Calu3 (cell line): ENCODE data around the gene ITPK1. TPM values are rescaled to one million over a fixed set of nuclear protein-coding genes. Genes with fewer than 3 reads are reported as not detected.

ENCODE experiments used
- BruUV-seq: library from RNA; stranded (reverse); fragments of 400-500 nt; replicated peaks from 2 replicates; lab custom pipeline; 2021; lab: Mats Ljungman, UMichigan
- CTCF ChIA-PET: fragments of 300-600 bp; sonication (Branson Sonifier 250); formaldehyde crosslinking; loops from one replicate; lab custom pipeline; 2022; ENCODE audit warnings: antibody characterized with exemption; lab: Charles Lee
- DNase-seq: peaks from one replicate; pipeline ENCODE4 v3.0.0; 2022
- H3K27ac Mint-ChIP-seq: one replicate; pipeline ENCODE4 v1.8.0; 2022; ENCODE audit warnings: mixed read lengths; ENCODE audit not compliant: unreplicated experiment
- H3K27me3 Mint-ChIP-seq: one replicate; pipeline ENCODE4 v1.8.0; 2022; ENCODE audit warnings: mixed read lengths; ENCODE audit not compliant: unreplicated experiment
- H3K36me3 Mint-ChIP-seq: one replicate; pipeline ENCODE4 v1.8.0; 2022; ENCODE audit warnings: mild to moderate bottlenecking, moderate library complexity, mixed read lengths; ENCODE audit not compliant: insufficient read depth, unreplicated experiment
- H3K4me1 Mint-ChIP-seq: one replicate; pipeline ENCODE4 v1.8.0; 2022; ENCODE audit warnings: mild to moderate bottlenecking, low read depth, mixed read lengths; ENCODE audit not compliant: unreplicated experiment
- H3K4me3 Mint-ChIP-seq: one replicate; pipeline ENCODE4 v1.8.0; 2022; ENCODE audit warnings: mild to moderate bottlenecking, low read depth, moderate library complexity, mixed read lengths; ENCODE audit not compliant: unreplicated experiment
- H3K9me3 Mint-ChIP-seq: one replicate; pipeline ENCODE4 v1.8.0; 2022; ENCODE audit warnings: low read depth, mixed read lengths; ENCODE audit not compliant: unreplicated experiment
- intact Hi-C: fragments of 100-400 bp; cut with micrococcal nuclease; formaldehyde crosslinking; loops from one replicate; pipeline ENCODE4 v1.10.0; 2022; ENCODE audit not compliant: unreplicated experiment
- total RNA-seq: library from RNA; stranded (reverse); gene quantifications from 2 replicates; pipeline ENCODE4 v1.2.3, GENCODE V29; 2022
- TF ChIP-seq, protein P1 (sequence below): fragments of 200-600 bp; IDR thresholded peaks from one replicate; pipeline ENCODE4 v1.8.0; 2022; ENCODE audit warnings: antibody characterized with exemption; ENCODE audit not compliant: unreplicated experiment

ITPK1 gene
- total RNA-seq, 1 experiment from 2014 or later, result 94.3 TPM

DNA sequence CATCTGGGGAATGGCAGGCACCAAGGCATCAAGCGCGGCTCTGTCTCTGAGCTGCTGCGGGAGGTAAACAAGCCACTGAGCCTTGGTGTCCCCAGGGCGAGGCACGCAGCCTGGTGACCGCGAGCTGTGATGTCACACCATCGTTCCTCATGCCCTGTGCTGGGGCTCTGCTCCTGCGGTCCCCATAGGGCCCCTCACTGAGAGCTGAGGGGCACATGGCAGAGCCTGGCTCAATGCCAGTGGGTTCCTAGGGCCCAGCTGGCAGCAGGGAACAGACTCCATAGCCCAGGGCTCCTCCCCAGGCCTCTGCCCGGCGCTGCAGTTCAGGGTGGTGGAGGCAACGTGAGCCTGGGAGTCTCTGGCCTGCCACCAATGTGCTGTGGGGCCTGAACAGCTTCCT is 170.2 kb downstream of the ITPK1 start:
- intact Hi-C loops, result loop anchor here (5.0 kb wide), 2 partner anchors 63 to 102 kb away; no protein-coding TSS in a partner anchor
- Mint-ChIP-seq H3K36me3 (peaks cover 54% of the 10 kb centered on the region), H3K4me3 (no peak overlapping the region), H3K4me1 (peaks cover 16% of the 10 kb centered on the region), H3K27me3 (no peaks in the 10 kb centered on the region), H3K9me3 (no peaks in the 10 kb centered on the region), H3K27ac (no peak overlapping the region)
- CTCF ChIA-PET, result interaction anchor here (1.1 kb wide), 1 partner anchor 65 kb away, joined by 7 read pairs; no protein-coding TSS in a partner anchor
- TF ChIP-seq, protein P1, sequence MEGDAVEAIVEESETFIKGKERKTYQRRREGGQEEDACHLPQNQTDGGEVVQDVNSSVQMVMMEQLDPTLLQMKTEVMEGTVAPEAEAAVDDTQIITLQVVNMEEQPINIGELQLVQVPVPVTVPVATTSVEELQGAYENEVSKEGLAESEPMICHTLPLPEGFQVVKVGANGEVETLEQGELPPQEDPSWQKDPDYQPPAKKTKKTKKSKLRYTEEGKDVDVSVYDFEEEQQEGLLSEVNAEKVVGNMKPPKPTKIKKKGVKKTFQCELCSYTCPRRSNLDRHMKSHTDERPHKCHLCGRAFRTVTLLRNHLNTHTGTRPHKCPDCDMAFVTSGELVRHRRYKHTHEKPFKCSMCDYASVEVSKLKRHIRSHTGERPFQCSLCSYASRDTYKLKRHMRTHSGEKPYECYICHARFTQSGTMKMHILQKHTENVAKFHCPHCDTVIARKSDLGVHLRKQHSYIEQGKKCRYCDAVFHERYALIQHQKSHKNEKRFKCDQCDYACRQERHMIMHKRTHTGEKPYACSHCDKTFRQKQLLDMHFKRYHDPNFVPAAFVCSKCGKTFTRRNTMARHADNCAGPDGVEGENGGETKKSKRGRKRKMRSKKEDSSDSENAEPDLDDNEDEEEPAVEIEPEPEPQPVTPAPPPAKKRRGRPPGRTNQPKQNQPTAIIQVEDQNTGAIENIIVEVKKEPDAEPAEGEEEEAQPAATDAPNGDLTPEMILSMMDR, result no peak
- DNase-seq, result no peak
- BruUV-seq, result no TSS peak

GRCh38 chr14:92944976-92945375 is 170.7 kb downstream of the ITPK1 start:
- H3K4me3 Mint-ChIP-seq, result no peak overlapping the region
- H3K9me3 Mint-ChIP-seq, result no peaks in the 10 kb centered on the region
- intact Hi-C loops, result loop anchor here (5.0 kb wide), 2 partner anchors 63 to 102 kb away; no protein-coding TSS in a partner anchor
- no peak overlapping the region for H3K27ac Mint-ChIP-seq
- H3K4me1 Mint-ChIP-seq, result peaks cover 16% of the 10 kb centered on the region
- no peak for DNase-seq
- H3K27me3 Mint-ChIP-seq, result no peaks in the 10 kb centered on the region
- CTCF ChIA-PET, result no interaction called here
- TF ChIP-seq, protein P1, result no peak
- H3K36me3 Mint-ChIP-seq, result peaks cover 49% of the 10 kb centered on the region
- no TSS peak for BruUV-seq

GRCh38 chr14:92943855-92944570 is 171.7 kb downstream of the ITPK1 start:
- CTCF ChIA-PET, result interaction anchor here (0.6 kb wide), 1 partner anchor 235 kb away, joined by 3 read pairs; no protein-coding TSS in a partner anchor
- BruUV-seq, result no TSS peak
- intact Hi-C loops, result no loop called here
- H3K36me3 Mint-ChIP-seq, result peaks cover 40% of the 10 kb centered on the region
- TF ChIP-seq, protein P1, result no peak
- H3K4me3 Mint-ChIP-seq, result no peak overlapping the region
- peaks cover 16% of the 10 kb centered on the region for H3K4me1 Mint-ChIP-seq
- DNase-seq, result no peak
- H3K9me3 Mint-ChIP-seq, result no peaks in the 10 kb centered on the region
- no peak overlapping the region for H3K27ac Mint-ChIP-seq
- H3K27me3 Mint-ChIP-seq, result no peaks in the 10 kb centered on the region

DNA sequence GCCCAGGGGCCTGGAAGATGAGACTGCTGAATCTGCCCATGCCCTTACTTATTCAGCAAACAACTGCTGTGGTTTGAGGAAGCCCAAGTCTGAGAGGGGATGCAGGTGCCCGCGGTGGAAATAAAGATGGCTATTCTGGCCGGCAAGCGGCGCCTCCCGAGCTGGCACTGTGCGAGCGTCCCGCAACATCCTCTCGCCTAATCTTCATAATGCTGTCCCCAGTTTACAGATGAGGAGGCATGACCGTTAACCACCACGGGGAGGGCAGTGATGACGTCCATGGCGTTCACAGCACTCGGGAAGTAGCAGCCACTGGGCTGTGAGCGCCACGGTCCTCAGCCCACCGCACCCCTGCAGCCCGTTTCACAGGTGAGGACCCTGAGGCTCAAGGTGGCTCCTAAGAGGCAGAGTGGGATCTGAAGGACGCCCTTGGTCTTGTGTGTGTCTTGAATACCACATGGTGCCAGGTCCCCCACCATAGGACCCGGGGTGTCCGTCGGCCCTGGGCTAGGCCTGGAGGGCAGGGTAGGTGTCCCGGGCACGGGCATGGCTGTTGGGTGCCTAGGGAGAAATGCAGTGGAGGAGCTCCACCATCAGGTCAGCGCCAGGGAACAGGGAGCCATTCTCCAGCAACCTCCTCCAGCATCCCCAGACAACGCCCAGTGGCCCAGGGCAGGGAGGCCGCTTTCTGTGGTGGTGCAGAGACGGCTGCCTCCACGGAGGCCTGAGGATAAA is 172.6 kb downstream of the ITPK1 start:
- H3K4me1 Mint-ChIP-seq, result peaks cover 16% of the 10 kb centered on the region
- BruUV-seq, result no TSS peak
- H3K4me3 Mint-ChIP-seq, result no peak overlapping the region
- no peaks in the 10 kb centered on the region for H3K27me3 Mint-ChIP-seq
- no peak overlapping the region for H3K27ac Mint-ChIP-seq
- TF ChIP-seq, protein P1, result no peak
- no peak for DNase-seq
- peaks cover 43% of the 10 kb centered on the region for H3K36me3 Mint-ChIP-seq
- CTCF ChIA-PET, result no interaction called here
- no peaks in the 10 kb centered on the region for H3K9me3 Mint-ChIP-seq
- intact Hi-C loops, result no loop called here
